Transverse colon (tissue), 4 donors: Measurements from ENCODE around the gene XPO6.

Experiments used
- CTCF ChIP-seq, 5 experiments: fragments of 200-600 bp in 3 of 5; fragments of 450-650 bp in 2 of 5; sonication (generic) in 3 of 5; IDR thresholded peaks; 1 replicate in 2 of 5; 2 replicates in 3 of 5; pipeline ENCODE4 v1.5.1; 2016 to 2017; ENCODE audit warnings: antibody characterized with exemption in 5 of 5, inconsistent platforms in 3 of 5, mild to moderate bottlenecking in 2 of 5, moderate library complexity in 1 of 5
- EP300 ChIP-seq: sonication (generic); formaldehyde crosslinking; IDR thresholded peaks from one replicate; pipeline ENCODE4 v1.6.1; 2017; ENCODE audit warnings: antibody characterized with exemption, low read depth
- POLR2A ChIP-seq: fragments of 450-650 bp; IDR thresholded peaks from one replicate; pipeline ENCODE4 v1.6.1; 2016; ENCODE audit warnings: antibody characterized with exemption, mild to moderate bottlenecking, moderate library complexity
- POLR2AphosphoS5 ChIP-seq, 3 donors: sonication (generic); formaldehyde crosslinking; IDR thresholded peaks; one replicate each; pipeline ENCODE4 v1.6.1; 2016; ENCODE audit warnings: antibody characterized with exemption in 3 of 3

DNA sequence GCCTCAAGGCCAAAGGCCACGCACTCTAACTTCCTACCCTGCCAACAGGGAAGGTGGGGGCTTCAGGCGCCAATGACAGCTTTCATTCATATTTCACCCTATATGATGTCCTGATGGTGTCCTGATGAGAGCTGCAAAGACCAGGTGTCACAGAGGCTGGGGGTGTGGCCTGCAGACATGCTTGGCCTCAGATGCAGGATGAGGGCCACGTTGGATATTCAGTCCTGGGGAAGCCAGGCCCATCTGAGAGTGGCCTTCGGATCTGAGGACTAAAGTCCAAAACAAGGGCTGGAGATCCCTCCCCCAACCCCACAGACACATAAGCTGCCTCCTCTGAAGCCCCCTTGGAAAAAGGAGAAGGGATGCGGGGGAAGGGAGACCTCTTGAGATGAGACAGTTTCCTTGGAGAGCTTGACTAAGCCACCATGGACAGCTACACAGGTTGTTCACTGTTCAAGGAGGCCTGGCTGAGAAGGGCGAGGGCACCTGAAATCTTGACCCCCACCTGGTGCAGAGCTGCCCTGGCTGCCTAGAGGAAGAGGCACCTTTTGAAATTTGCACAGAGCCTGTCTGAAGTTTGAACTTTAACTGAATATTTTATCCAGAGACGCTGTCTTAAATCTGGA is 124.0 kb downstream of the XPO6 start:
- TF ChIP-seq CTCF (IDR thresholded peaks at IDR 0.05): no peak
- no peak for TF ChIP-seq EP300
- TF ChIP-seq POLR2A: no peak
- TF ChIP-seq POLR2AphosphoS5 (IDR thresholded peaks at IDR 0.05): no peak
